HCT116 (cell line): ENCODE data around the gene CHMP2A. TPM values are rescaled to one million over a fixed set of nuclear protein-coding genes. Genes with fewer than 3 reads are reported as not detected.
A peak's percentile ranks its signal among the peaks of the same experiment; 100 is the strongest.

ENCODE experiments used
- ATAC-seq: fragments of 200-7000 bp; cut with Tn5 transposase; 2 replicates; pipeline ENCODE4 v1.9.1; 2020; ENCODE audit warnings: mild to moderate bottlenecking, moderate library complexity
- BruUV-seq: library from RNA; stranded (reverse); fragments of 400-500 nt; replicated peaks from 2 replicates; lab custom pipeline; 2021; lab: Mats Ljungman, UMichigan
- CTCF ChIA-PET: fragments of 300-600 bp; sonication (Branson Sonifier 250); formaldehyde crosslinking; loops from one replicate; lab custom pipeline; 2021; ENCODE audit warnings: antibody characterized with exemption; lab: Charles Lee
- POLR2A ChIA-PET: fragments of 300-600, 350-600 bp; sonication (Branson Sonifier 250); formaldehyde crosslinking; loops from one replicate; lab custom pipeline; 2021; ENCODE audit warnings: antibody characterized with exemption; lab: Charles Lee
- RAD21 ChIA-PET, 2 experiments: fragments of 300-600 bp; sonication (Branson Sonifier 250); formaldehyde crosslinking; loops; one replicate each; lab custom pipeline; 2023; ENCODE audit warnings: low total read pairs in 2 of 2; ENCODE audit not compliant: uncharacterized antibody in 2 of 2, unreplicated experiment in 2 of 2, low non-redundant PET in 1 of 2; lab: Charles Lee
- DNase-seq: peaks from one replicate; pipeline ENCODE4 v3.0.0-alpha.2; 2010; ENCODE audit warnings: low read depth, low spot score
- H2AFZ ChIP-seq: fragments of 200-600 bp; shearing (Covaris generic), sonication (generic); 2 replicates; pipeline ENCODE4 v1.6.1; 2017; ENCODE audit warnings: low read depth, mixed run types, mixed read lengths, antibody characterized with exemption, low read length; ENCODE audit not compliant: poor library complexity, severe bottlenecking
- H3K27ac ChIP-seq: 2 replicates; pipeline ENCODE4 v1.5.1; 2012; ENCODE audit warnings: low read depth, low read length
- H3K27me3 ChIP-seq: fragments of 200-600 bp; sonication (generic); 2 replicates; pipeline ENCODE4 v1.6.1; 2016; ENCODE audit warnings: mixed run types, low read length, mixed read lengths; ENCODE audit not compliant: insufficient read depth
- H3K36me3 ChIP-seq, 2 experiments: fragments of 200-500 bp in 1 of 2; fragments of 200-600 bp in 1 of 2; sonication (Bioruptor generic) in 1 of 2; sonication (generic) in 1 of 2; 2 replicates each; pipeline versions ENCODE4 v1.5.1 to v1.6.1; 2014 to 2016; ENCODE audit warnings: low read length in 2 of 2, inconsistent platforms in 1 of 2, mixed read lengths in 1 of 2, mixed run types in 1 of 2; ENCODE audit not compliant: insufficient read depth in 2 of 2, control insufficient read depth in 1 of 2
- H3K4me1 ChIP-seq, 2 experiments: fragments of 200-600 bp in 1 of 2; sonication (generic) in 1 of 2; 2 replicates each; pipeline versions ENCODE4 v1.5.1 to v1.6.1; 2012 to 2017; ENCODE audit warnings: low read length in 2 of 2, inconsistent platforms in 1 of 2, mild to moderate bottlenecking in 1 of 2, mixed read lengths in 1 of 2, mixed run types in 1 of 2, moderate library complexity in 1 of 2; ENCODE audit not compliant: insufficient read depth in 2 of 2, control insufficient read depth in 1 of 2
- H3K4me2 ChIP-seq: fragments of 200-600 bp; sonication (generic); 2 replicates; pipeline ENCODE4 v1.6.1; 2017; ENCODE audit warnings: mixed run types, low read length, mixed read lengths
- H3K4me3 ChIP-seq, 2 experiments: fragments of 200-600 bp in 1 of 2; sonication (generic) in 1 of 2; replicated peaks in 1 of 2; 2 replicates each; pipeline ENCODE4 v1.5.1; 2011 to 2016; ENCODE audit warnings: low read length in 2 of 2, control low read depth in 1 of 2, low read depth in 1 of 2, mild to moderate bottlenecking in 1 of 2, mixed read lengths in 1 of 2, mixed run types in 1 of 2
- H3K79me2 ChIP-seq: fragments of 200-600 bp; sonication (generic); 2 replicates; pipeline ENCODE4 v1.6.1; 2017; ENCODE audit warnings: mild to moderate bottlenecking, mixed run types, low read length, moderate library complexity, mixed read lengths; ENCODE audit not compliant: insufficient read depth
- H3K9ac ChIP-seq: fragments of 200-600 bp; sonication (generic); 2 replicates; pipeline ENCODE4 v1.6.1; 2016; ENCODE audit warnings: low read length, mixed read lengths
- H3K9me2 ChIP-seq: fragments of 200-600 bp; sonication (generic), shearing (Covaris generic); 2 replicates; pipeline ENCODE4 v1.6.1; 2017; ENCODE audit warnings: mixed run types, mild to moderate bottlenecking, moderate library complexity; ENCODE audit not compliant: insufficient read depth
- H3K9me3 ChIP-seq, 2 experiments: fragments of 200-500 bp in 1 of 2; fragments of 200-600 bp in 1 of 2; sonication (Bioruptor generic) in 1 of 2; sonication (generic) in 1 of 2; 2 replicates each; pipeline ENCODE4 v1.6.1; 2014 to 2017; ENCODE audit warnings: low read length in 2 of 2, mixed read lengths in 2 of 2, inconsistent platforms in 1 of 2, low read depth in 1 of 2, mild to moderate bottlenecking in 1 of 2, mixed run types in 1 of 2, moderate library complexity in 1 of 2; ENCODE audit not compliant: control insufficient read depth in 1 of 2, insufficient read depth in 1 of 2
- H4K20me1 ChIP-seq: fragments of 200-600 bp; sonication (generic), shearing (Covaris generic); 2 replicates; pipeline ENCODE4 v1.6.1; 2017; ENCODE audit warnings: mixed run types, mild to moderate bottlenecking, moderate library complexity; ENCODE audit not compliant: insufficient read depth
- CBX3 ChIP-seq: IDR thresholded peaks from 2 replicates; pipeline ENCODE4 v1.6.1; 2012; ENCODE audit warnings: low read depth
- ELF1 ChIP-seq: IDR thresholded peaks from 2 replicates; pipeline ENCODE4 v1.6.1; 2012; ENCODE audit warnings: low read depth, borderline replicate concordance
- EZH2 ChIP-seq: fragments of 200-600 bp; sonication (generic); IDR thresholded peaks from 2 replicates; pipeline ENCODE4 v1.6.1; 2017; ENCODE audit warnings: antibody characterized with exemption, mixed run types
- EZH2phosphoT487 ChIP-seq: fragments of 200-600 bp; IDR thresholded peaks from 2 replicates; pipeline ENCODE4 v1.6.1; 2018; ENCODE audit warnings: antibody characterized with exemption, borderline replicate concordance
- JUND ChIP-seq: IDR thresholded peaks from 2 replicates; pipeline ENCODE4 v1.6.1; 2012
- SRF ChIP-seq: IDR thresholded peaks from 2 replicates; pipeline ENCODE4 v1.6.1; 2012; ENCODE audit warnings: low read depth
- TCF7L2 ChIP-seq: IDR thresholded peaks from 2 replicates; pipeline ENCODE4 v1.7.0; 2011; ENCODE audit warnings: borderline replicate concordance, inconsistent platforms; ENCODE audit not compliant: insufficient read depth, insufficient read length; ENCODE audit errors: extremely low read depth
- ZFX ChIP-seq: fragments of 450-650 bp; IDR thresholded peaks from 2 replicates; pipeline ENCODE4 v1.6.1; 2017
- ZNF274 ChIP-seq: fragments of 200-500 bp; sonication (Bioruptor generic); IDR thresholded peaks from 2 replicates; pipeline ENCODE4 v1.6.1; 2014; ENCODE audit warnings: mild to moderate bottlenecking, low read depth, low read length, inconsistent platforms
- intact Hi-C: fragments of 100-400 bp; cut with micrococcal nuclease; formaldehyde crosslinking; loops from 2 replicates; pipeline ENCODE4 v1.10.0; 2022
- total RNA-seq: library from RNA; stranded (reverse); gene quantifications from one replicate; pipeline ENCODE4 v1.2.1, GENCODE V29; 2021; ENCODE audit not compliant: unreplicated experiment
- TF ChIP-seq, protein P1 (sequence below): IDR thresholded peaks from 2 replicates; pipeline ENCODE4 v1.6.1; 2012
- TF ChIP-seq, protein P2 (sequence below): IDR thresholded peaks from 2 replicates; pipeline ENCODE4 v1.6.1; 2011; ENCODE audit warnings: mild to moderate bottlenecking, low read length, moderate library complexity; ENCODE audit not compliant: insufficient replicate concordance; ENCODE audit errors: extremely low read depth
- TF ChIP-seq, protein P3 (sequence below), 3 experiments: fragments of 200-600 bp in 1 of 3; sonication (generic) in 1 of 3; IDR thresholded peaks in 2 of 3; conservative IDR thresholded peaks in 1 of 3; 2 replicates each; pipeline ENCODE4 v1.5.1; 2012 to 2017; ENCODE audit warnings: low read depth in 2 of 3, low read length in 2 of 3, antibody characterized with exemption in 1 of 3, borderline replicate concordance in 1 of 3, control low read depth in 1 of 3, mild to moderate bottlenecking in 1 of 3, mixed read lengths in 1 of 3, mixed run types in 1 of 3, moderate library complexity in 1 of 3; ENCODE audit not compliant: insufficient read depth in 1 of 3
- TF ChIP-seq, protein P4 (sequence below): IDR thresholded peaks from 2 replicates; pipeline ENCODE4 v1.6.1; 2012; ENCODE audit warnings: low read depth

The CHMP2A gene
- total RNA-seq, 1 experiment from 2014 or later = 125 TPM

DNA sequence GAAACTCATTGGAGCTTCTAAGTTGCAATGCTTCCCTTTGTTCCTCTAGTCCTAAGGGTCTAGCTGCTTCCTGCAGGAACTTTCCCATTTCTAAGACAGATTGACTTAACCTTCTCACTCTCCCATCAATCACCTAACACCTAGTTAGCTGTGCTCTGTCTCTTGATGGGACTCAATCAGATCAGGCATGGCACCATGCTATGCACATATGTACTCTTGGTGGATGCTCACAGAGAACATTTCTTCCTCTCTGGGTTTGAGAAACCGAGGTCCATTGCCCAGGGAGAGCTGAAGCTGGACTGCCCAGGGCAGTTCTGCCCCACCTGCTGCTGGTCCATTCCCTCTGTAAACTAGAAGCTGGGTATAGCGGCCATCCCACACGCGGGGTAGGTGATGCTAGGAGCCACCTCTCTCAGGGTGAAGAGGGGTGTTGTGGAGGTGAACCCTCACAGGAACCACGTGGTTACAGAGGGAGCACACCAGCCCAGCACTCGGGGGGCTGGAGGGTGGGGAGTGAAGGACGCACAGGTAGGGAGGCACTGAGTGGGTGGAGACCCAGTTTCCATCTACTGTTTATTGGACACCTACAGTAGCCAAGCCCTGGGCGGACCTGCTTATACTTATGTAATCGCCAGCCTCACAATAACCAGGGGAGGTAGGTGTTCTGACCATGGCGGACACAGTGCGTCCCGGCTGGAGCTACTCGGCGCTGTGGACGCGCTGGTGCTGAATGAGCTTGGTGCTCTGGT, 6.6 kb upstream of the CHMP2A start:
- TF ChIP-seq, protein P1, sequence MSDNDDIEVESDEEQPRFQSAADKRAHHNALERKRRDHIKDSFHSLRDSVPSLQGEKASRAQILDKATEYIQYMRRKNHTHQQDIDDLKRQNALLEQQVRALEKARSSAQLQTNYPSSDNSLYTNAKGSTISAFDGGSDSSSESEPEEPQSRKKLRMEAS = no peak
- no peak for TF ChIP-seq JUND
- no peak for TF ChIP-seq CBX3
- TF ChIP-seq TCF7L2 = no peak
- TF ChIP-seq, protein P2, sequence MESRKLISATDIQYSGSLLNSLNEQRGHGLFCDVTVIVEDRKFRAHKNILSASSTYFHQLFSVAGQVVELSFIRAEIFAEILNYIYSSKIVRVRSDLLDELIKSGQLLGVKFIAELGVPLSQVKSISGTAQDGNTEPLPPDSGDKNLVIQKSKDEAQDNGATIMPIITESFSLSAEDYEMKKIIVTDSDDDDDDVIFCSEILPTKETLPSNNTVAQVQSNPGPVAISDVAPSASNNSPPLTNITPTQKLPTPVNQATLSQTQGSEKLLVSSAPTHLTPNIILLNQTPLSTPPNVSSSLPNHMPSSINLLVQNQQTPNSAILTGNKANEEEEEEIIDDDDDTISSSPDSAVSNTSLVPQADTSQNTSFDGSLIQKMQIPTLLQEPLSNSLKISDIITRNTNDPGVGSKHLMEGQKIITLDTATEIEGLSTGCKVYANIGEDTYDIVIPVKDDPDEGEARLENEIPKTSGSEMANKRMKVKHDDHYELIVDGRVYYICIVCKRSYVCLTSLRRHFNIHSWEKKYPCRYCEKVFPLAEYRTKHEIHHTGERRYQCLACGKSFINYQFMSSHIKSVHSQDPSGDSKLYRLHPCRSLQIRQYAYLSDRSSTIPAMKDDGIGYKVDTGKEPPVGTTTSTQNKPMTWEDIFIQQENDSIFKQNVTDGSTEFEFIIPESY = no peak
- TF ChIP-seq SRF = no peak
- no peak for TF ChIP-seq ELF1
- no peak for TF ChIP-seq EZH2
- TF ChIP-seq ZNF274 = no peak
- TF ChIP-seq, protein P3, sequence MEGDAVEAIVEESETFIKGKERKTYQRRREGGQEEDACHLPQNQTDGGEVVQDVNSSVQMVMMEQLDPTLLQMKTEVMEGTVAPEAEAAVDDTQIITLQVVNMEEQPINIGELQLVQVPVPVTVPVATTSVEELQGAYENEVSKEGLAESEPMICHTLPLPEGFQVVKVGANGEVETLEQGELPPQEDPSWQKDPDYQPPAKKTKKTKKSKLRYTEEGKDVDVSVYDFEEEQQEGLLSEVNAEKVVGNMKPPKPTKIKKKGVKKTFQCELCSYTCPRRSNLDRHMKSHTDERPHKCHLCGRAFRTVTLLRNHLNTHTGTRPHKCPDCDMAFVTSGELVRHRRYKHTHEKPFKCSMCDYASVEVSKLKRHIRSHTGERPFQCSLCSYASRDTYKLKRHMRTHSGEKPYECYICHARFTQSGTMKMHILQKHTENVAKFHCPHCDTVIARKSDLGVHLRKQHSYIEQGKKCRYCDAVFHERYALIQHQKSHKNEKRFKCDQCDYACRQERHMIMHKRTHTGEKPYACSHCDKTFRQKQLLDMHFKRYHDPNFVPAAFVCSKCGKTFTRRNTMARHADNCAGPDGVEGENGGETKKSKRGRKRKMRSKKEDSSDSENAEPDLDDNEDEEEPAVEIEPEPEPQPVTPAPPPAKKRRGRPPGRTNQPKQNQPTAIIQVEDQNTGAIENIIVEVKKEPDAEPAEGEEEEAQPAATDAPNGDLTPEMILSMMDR (IDR thresholded peaks at IDR 0.05 in 2 of 3, conservative IDR thresholded peaks at IDR 0.05 in 1 of 3; ENCODE audit: borderline replicate concordance in 1 of 3, insufficient read depth in 1 of 3, low read depth in 2 of 3, low read length in 2 of 3) = no peak
- no peak for TF ChIP-seq ZFX
- TF ChIP-seq, protein P4, sequence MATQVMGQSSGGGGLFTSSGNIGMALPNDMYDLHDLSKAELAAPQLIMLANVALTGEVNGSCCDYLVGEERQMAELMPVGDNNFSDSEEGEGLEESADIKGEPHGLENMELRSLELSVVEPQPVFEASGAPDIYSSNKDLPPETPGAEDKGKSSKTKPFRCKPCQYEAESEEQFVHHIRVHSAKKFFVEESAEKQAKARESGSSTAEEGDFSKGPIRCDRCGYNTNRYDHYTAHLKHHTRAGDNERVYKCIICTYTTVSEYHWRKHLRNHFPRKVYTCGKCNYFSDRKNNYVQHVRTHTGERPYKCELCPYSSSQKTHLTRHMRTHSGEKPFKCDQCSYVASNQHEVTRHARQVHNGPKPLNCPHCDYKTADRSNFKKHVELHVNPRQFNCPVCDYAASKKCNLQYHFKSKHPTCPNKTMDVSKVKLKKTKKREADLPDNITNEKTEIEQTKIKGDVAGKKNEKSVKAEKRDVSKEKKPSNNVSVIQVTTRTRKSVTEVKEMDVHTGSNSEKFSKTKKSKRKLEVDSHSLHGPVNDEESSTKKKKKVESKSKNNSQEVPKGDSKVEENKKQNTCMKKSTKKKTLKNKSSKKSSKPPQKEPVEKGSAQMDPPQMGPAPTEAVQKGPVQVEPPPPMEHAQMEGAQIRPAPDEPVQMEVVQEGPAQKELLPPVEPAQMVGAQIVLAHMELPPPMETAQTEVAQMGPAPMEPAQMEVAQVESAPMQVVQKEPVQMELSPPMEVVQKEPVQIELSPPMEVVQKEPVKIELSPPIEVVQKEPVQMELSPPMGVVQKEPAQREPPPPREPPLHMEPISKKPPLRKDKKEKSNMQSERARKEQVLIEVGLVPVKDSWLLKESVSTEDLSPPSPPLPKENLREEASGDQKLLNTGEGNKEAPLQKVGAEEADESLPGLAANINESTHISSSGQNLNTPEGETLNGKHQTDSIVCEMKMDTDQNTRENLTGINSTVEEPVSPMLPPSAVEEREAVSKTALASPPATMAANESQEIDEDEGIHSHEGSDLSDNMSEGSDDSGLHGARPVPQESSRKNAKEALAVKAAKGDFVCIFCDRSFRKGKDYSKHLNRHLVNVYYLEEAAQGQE = no peak
- TF ChIP-seq EZH2phosphoT487 = no peak

More for the DNA sequence above, 6.6 kb upstream of the CHMP2A start:
- CTCF ChIA-PET = no interaction called here
- no peak for DNase-seq
- Histone ChIP-seq H3K4me2 (no peak overlapping the region), H4K20me1 (no peaks in the 10 kb centered on the region), H3K4me1 (peaks cover 13 to 26% of the 10 kb centered on the region in 2 experiments), H3K36me3 (peaks cover 2 to 7% of the 10 kb centered on the region in 2 experiments; a peak in 2 of 4 replicates), H3K9me3 (no peaks in the 10 kb centered on the region), H3K27me3 (no peaks in the 10 kb centered on the region), H2AFZ (no peak overlapping the region), H3K9me2 (no peaks in the 10 kb centered on the region), H3K79me2 (peaks cover 36% of the 10 kb centered on the region), H3K4me3 (no peak overlapping the region), H3K27ac (0 out of 2 replicates have a peak overlapping the region, but pooled peaks have one; percentile 98), H3K9ac (no peak overlapping the region)
- ATAC-seq = no peak
- no TSS peak for BruUV-seq
- POLR2A ChIA-PET = no interaction called here
- intact Hi-C loops = no loop called here
- RAD21 ChIA-PET = no interaction called here
